ENCODE results near the gene KRTAP10-4. TPM values are rescaled to one million over a fixed set of nuclear protein-coding genes. Genes with fewer than 3 reads are reported as not detected.

The KRTAP10-4 gene
- total RNA-seq, 3 donors from 2014 or later = not detected

GRCh38 chr21:44527156-44527982, 46.2 kb upstream of the KRTAP10-4 start:
- no peaks in the 10 kb centered on the region for H3K36me3 ChIP-seq
- no peak overlapping the region for H3K4me3 ChIP-seq
- H3K9me3 ChIP-seq = no peaks in the 10 kb centered on the region
- peak in 1 of 2 donors; percentile 42 for DNase-seq (ENCODE audit: low spot score in 2 of 2)
- TF ChIP-seq POLR2A (IDR thresholded peaks at IDR 0.05) (no peak), POLR2AphosphoS5 (IDR thresholded peaks at IDR 0.05) (no peak), CTCF (IDR thresholded peaks at IDR 0.05) (no peak)
- no peak overlapping the region for H3K27ac ChIP-seq
- peaks cover 0 to 17% of the 10 kb centered on the region in 2 donors for H3K27me3 ChIP-seq
- no peaks in the 10 kb centered on the region for H3K4me1 ChIP-seq
- intact Hi-C loops (cut with DNase I; ENCODE audit: low total_unique reads) = loop anchor here (10.0 kb wide), 1 partner anchor 147 kb away; no protein-coding TSS in a partner anchor

- Histone ChIP-seq H3K36me3 (no peaks in the 10 kb centered on the region), H3K27ac (no peak overlapping the region), H3K4me1 (no peaks in the 10 kb centered on the region), H3K9me3 (no peaks in the 10 kb centered on the region), H3K4me3 (no peak overlapping the region), H3K27me3 (peaks cover 0 to 17% of the 10 kb centered on the region in 2 donors)
- peak in 1 of 2 donors; percentile 35 for DNase-seq (ENCODE audit: low spot score in 2 of 2)
- TF ChIP-seq POLR2AphosphoS5 (IDR thresholded peaks at IDR 0.05) (no peak), CTCF (IDR thresholded peaks at IDR 0.05) (no peak), POLR2A (IDR thresholded peaks at IDR 0.05) (no peak)
- intact Hi-C loops (cut with DNase I; ENCODE audit: low total_unique reads) = loop anchor here (10.0 kb wide), 1 partner anchor 147 kb away; no protein-coding TSS in a partner anchor
These were observed 45.4 kb upstream of the KRTAP10-4 start for GRCh38 chr21:44527983-44528633.

DNA sequence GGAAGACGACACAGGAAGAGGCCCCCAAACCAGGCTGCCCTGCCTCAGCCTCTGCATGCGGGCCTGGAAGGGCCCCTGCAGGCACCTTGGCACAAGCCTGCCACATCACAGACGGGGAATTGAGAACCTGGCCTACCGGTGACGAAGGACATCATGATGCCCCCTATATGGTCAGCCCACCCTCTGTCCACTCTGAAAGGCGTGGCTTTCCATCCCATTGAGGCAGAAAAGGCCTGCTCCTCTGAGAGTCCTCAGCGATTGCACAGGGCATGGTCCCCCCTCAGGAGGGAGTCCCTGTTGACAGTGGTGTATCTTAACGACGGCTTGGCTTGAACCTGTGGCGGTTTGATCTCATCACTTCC, 44.9 kb upstream of the KRTAP10-4 start:
- DNase-seq (ENCODE audit: low spot score in 2 of 2) = no peak
- Histone ChIP-seq H3K9me3 (no peaks in the 10 kb centered on the region), H3K4me1 (no peaks in the 10 kb centered on the region), H3K27ac (no peak overlapping the region), H3K4me3 (no peak overlapping the region), H3K27me3 (peaks cover 0 to 17% of the 10 kb centered on the region in 2 donors), H3K36me3 (no peaks in the 10 kb centered on the region)
- intact Hi-C loops (cut with DNase I; ENCODE audit: low total_unique reads) = loop anchor here (10.0 kb wide), 1 partner anchor 146 kb away; no protein-coding TSS in a partner anchor
- no peak for TF ChIP-seq CTCF (IDR thresholded peaks at IDR 0.05)
- TF ChIP-seq POLR2AphosphoS5 (IDR thresholded peaks at IDR 0.05) = no peak
- TF ChIP-seq POLR2A (IDR thresholded peaks at IDR 0.05) = no peak

GRCh38 chr21:44529011-44529421, 44.5 kb upstream of the KRTAP10-4 start:
- intact Hi-C loops (cut with DNase I; ENCODE audit: low total_unique reads) = loop anchor here (10.0 kb wide), 1 partner anchor 146 kb away; no protein-coding TSS in a partner anchor
- Histone ChIP-seq H3K27me3 (peaks cover 0 to 17% of the 10 kb centered on the region in 2 donors), H3K4me1 (no peaks in the 10 kb centered on the region), H3K27ac (no peak overlapping the region), H3K9me3 (no peaks in the 10 kb centered on the region), H3K4me3 (no peak overlapping the region), H3K36me3 (no peaks in the 10 kb centered on the region)
- TF ChIP-seq CTCF (IDR thresholded peaks at IDR 0.05) (no peak), POLR2A (IDR thresholded peaks at IDR 0.05) (no peak), POLR2AphosphoS5 (IDR thresholded peaks at IDR 0.05) (no peak)
- peak in 1 of 2 donors; percentile 35 for DNase-seq (ENCODE audit: low spot score in 2 of 2)
